HUDEP-2 (cell line): ENCODE measurements around the gene ZNF738.
"Not testable (repeated sequence)": the region's sequence is repeated elsewhere in the genome, so short reads cannot be mapped to it uniquely, and the experiment has no call there.

Source experiments
- DNase-seq, 76 experiments: peaks; one replicate each; lab custom pipeline; 2025; ENCODE audit not compliant: unreplicated experiment in 76 of 76; lab: John Stamatoyannopoulos, UW

The ZNF738 gene

GRCh38 chr19:21358768-21359451, at the start of gene ZNF738:
TSS of gene ZNF738 (plus strand) at chr19:21359000. CDS start at chr19:21359141, 141 bp downstream.
- DNase-seq: peak in 30 of 76 experiments; percentile 1 to 51 (median 16)

GRCh38 chr19:21312807-21313206, 46.0 kb upstream of the ZNF738 start:
- DNase-seq: not testable (repeated sequence)

GRCh38 chr19:21314676-21315075, 44.1 kb upstream of the ZNF738 start:
- no peak for DNase-seq

- no peak for DNase-seq
Observed at GRCh38 chr19:21317821-21318220, 41.0 kb upstream of the ZNF738 start.

GRCh38 chr19:21321134-21321533, 37.7 kb upstream of the ZNF738 start:
- no peak for DNase-seq

GRCh38 chr19:21321996-21322395, 36.8 kb upstream of the ZNF738 start:
- no peak for DNase-seq

- peak in 2 of 76 experiments; percentile 0 to 2 for DNase-seq
Observed at GRCh38 chr19:21322528-21322927, 36.3 kb upstream of the ZNF738 start.

GRCh38 chr19:21323000-21323399, 35.8 kb upstream of the ZNF738 start:
- peak in 19 of 76 experiments; percentile 3 to 63 (median 18) for DNase-seq

GRCh38 chr19:21326169-21326568, 32.6 kb upstream of the ZNF738 start:
- no peak for DNase-seq

GRCh38 chr19:21328406-21328805, 30.4 kb upstream of the ZNF738 start:
- DNase-seq: peak in 1 of 76 experiments; percentile 43

- DNase-seq: peak in 75 of 76 experiments; percentile 19 to 93 (median 81)
Observed at GRCh38 chr19:21328885-21329605, 29.8 kb upstream of the ZNF738 start, which contains the start of gene ZNF708. TSS of gene ZNF708 (minus strand) at chr19:21329410. CDS start at chr19:21329212, 198 bp downstream.

- no peak for DNase-seq
Observed at GRCh38 chr19:21335721-21336120, 23.1 kb upstream of the ZNF738 start.

GRCh38 chr19:21344841-21345240, 14.0 kb upstream of the ZNF738 start:
- not testable (repeated sequence) for DNase-seq

- no peak for DNase-seq
Observed at GRCh38 chr19:21352830-21353229, 6.0 kb upstream of the ZNF738 start.

GRCh38 chr19:21362291-21362690, 3.5 kb downstream of the ZNF738 start:
- no peak for DNase-seq

GRCh38 chr19:21383980-21384582, 25.3 kb downstream of the ZNF738 start:
- no peak for DNase-seq

- DNase-seq: no peak
Observed at GRCh38 chr19:21396121-21396520, 37.3 kb downstream of the ZNF738 start.

GRCh38 chr19:21396893-21397572, 38.2 kb downstream of the ZNF738 start, which contains the start of gene ZNF493:
TSS of gene ZNF493 (plus strand) at chr19:21397133. CDS start at chr19:21397238, 105 bp downstream.
- peak in 71 of 76 experiments; percentile 12 to 91 (median 66) for DNase-seq

- DNase-seq: no peak
Observed at GRCh38 chr19:21398851-21399250, 40.1 kb downstream of the ZNF738 start.

- no peak for DNase-seq
Observed at GRCh38 chr19:21402303-21402985, 43.6 kb downstream of the ZNF738 start.
